Spleen (tissue), 7 donors: ENCODE results near the gene SRPRB.

Source experiments
- POLR2A ChIP-seq, 3 donors: fragments of 450-650 bp; IDR thresholded peaks; one replicate each; pipeline ENCODE4 v1.5.1; 2017; ENCODE audit warnings: antibody characterized with exemption in 3 of 3, mild to moderate bottlenecking in 1 of 3
- POLR2AphosphoS5 ChIP-seq, 3 donors: sonication (generic); formaldehyde crosslinking; IDR thresholded peaks; one replicate each; pipeline ENCODE4 v1.5.1; 2017; ENCODE audit warnings: antibody characterized with exemption in 3 of 3
- TF ChIP-seq, protein P1 (sequence below), 11 experiments: fragments of 200-600 bp in 7 of 11; fragments of 450-650 bp in 4 of 11; sonication (generic) in 4 of 11; IDR thresholded peaks in 8 of 11; conservative IDR thresholded peaks in 3 of 11; 1 replicate in 7 of 11; 2 replicates in 4 of 11; pipeline versions ENCODE4 v1.4.0 to v1.8.0; 2016 to 2021; ENCODE audit warnings: antibody characterized with exemption in 11 of 11, inconsistent platforms in 4 of 11, mild to moderate bottlenecking in 1 of 11
- donor health status: DM: no; HTN: no; CAD: no; lungs with moderate emphysema.
- donor health status: DM: no; HTN: no; CAD: no.
- donor health status: DM: no; HTN: no; CAD: no.

DNA sequence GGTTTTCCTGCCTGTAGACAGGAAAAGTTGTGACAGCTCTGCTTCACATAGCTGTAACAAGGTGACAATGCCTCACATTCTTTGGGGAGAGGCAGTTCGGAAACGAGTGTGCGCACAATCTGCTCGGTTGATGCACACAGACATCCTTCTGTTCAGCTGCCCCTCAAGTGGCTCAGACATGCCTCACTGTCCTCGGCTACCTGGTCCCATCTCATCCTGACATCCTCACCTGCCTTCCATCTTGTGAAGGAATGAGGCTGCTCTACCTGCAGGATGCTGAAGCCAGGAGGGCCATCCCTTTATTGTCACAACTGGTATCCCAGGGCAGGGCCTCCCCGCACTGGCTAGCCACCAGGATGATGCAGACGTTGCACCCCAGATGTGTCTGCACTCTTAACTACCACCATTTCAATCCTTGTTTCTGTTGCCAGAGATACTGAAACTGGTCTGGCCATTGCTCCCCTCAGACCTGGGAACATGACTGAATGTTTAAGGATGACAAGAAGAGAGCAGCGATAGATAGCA, 19.4 kb downstream of the SRPRB start:
- TF ChIP-seq, protein P1, sequence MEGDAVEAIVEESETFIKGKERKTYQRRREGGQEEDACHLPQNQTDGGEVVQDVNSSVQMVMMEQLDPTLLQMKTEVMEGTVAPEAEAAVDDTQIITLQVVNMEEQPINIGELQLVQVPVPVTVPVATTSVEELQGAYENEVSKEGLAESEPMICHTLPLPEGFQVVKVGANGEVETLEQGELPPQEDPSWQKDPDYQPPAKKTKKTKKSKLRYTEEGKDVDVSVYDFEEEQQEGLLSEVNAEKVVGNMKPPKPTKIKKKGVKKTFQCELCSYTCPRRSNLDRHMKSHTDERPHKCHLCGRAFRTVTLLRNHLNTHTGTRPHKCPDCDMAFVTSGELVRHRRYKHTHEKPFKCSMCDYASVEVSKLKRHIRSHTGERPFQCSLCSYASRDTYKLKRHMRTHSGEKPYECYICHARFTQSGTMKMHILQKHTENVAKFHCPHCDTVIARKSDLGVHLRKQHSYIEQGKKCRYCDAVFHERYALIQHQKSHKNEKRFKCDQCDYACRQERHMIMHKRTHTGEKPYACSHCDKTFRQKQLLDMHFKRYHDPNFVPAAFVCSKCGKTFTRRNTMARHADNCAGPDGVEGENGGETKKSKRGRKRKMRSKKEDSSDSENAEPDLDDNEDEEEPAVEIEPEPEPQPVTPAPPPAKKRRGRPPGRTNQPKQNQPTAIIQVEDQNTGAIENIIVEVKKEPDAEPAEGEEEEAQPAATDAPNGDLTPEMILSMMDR (IDR thresholded peaks at IDR 0.05 in 8 of 11, conservative IDR thresholded peaks at IDR 0.05 in 3 of 11) = no peak
- TF ChIP-seq POLR2A (IDR thresholded peaks at IDR 0.05) (no peak), POLR2AphosphoS5 (IDR thresholded peaks at IDR 0.05) (no peak)
